CD14-positive monocyte (primary cell): Measurements from ENCODE around the gene NCOA4. TPM values are rescaled to one million over a fixed set of nuclear protein-coding genes. Genes with fewer than 3 reads are reported as not detected.
A peak's percentile ranks its signal among the peaks of the same experiment; 100 is the strongest.
"Not testable (repeated sequence)": the region's sequence is repeated elsewhere in the genome, so short reads cannot be mapped to it uniquely, and the experiment has no call there.

Source experiments
- DNase-seq, 3 donors: peaks; one replicate each; pipeline ENCODE4 v3.0.0-alpha.2; 2011 to 2022
- H2AFZ ChIP-seq: 2 replicates; pipeline ENCODE4 v1.6.0; 2012; ENCODE audit warnings: mild to moderate bottlenecking, low read depth, low read length, inconsistent platforms; ENCODE audit not compliant: insufficient read depth, poor library complexity, severe bottlenecking
- H3K27ac ChIP-seq, 2 donors: 1 replicate in 1 of 2; 2 replicates in 1 of 2; pipeline ENCODE4 v1.5.1; 2012 to 2013; ENCODE audit warnings: low read length in 2 of 2, control low read depth in 1 of 2, inconsistent platforms in 1 of 2, low read depth in 1 of 2, mild to moderate bottlenecking in 1 of 2
- H3K27me3 ChIP-seq, 2 donors: one replicate each; pipeline versions ENCODE4 v1.6.0 to v1.6.1; 2011 to 2013; ENCODE audit warnings: low read length in 2 of 2; ENCODE audit not compliant: control insufficient read depth in 2 of 2, insufficient read depth in 2 of 2
- H3K36me3 ChIP-seq, 2 donors: replicated peaks in 1 of 2; 1 replicate in 1 of 2; 2 replicates in 1 of 2; pipeline versions ENCODE4 v1.5.1 to v1.6.1; 2012 to 2013; ENCODE audit warnings: low read length in 2 of 2, control low read depth in 1 of 2, inconsistent platforms in 1 of 2, mild to moderate bottlenecking in 1 of 2; ENCODE audit not compliant: insufficient read depth in 2 of 2, control insufficient read depth in 1 of 2
- H3K4me1 ChIP-seq, 2 donors: 1 replicate in 1 of 2; 2 replicates in 1 of 2; pipeline versions ENCODE4 v1.5.1 to v1.6.1; 2012 to 2013; ENCODE audit warnings: low read length in 2 of 2, control low read depth in 1 of 2, inconsistent platforms in 1 of 2, mild to moderate bottlenecking in 1 of 2, moderate library complexity in 1 of 2; ENCODE audit not compliant: insufficient read depth in 2 of 2, control insufficient read depth in 1 of 2
- H3K4me2 ChIP-seq: replicated peaks from 2 replicates; pipeline ENCODE3; 2012; ENCODE audit warnings: low read length, moderate library complexity, mild to moderate bottlenecking; ENCODE audit not compliant: poor library complexity, severe bottlenecking; ENCODE audit errors: extremely low read depth
- H3K4me3 ChIP-seq, 3 experiments: fragments of 200-600 bp in 1 of 3; sonication (generic) in 1 of 3; replicated peaks in 1 of 3; 1 replicate in 2 of 3; 2 replicates in 1 of 3; pipeline ENCODE4 v1.5.1; 2011 to 2013; ENCODE audit warnings: low read length in 3 of 3, mild to moderate bottlenecking in 3 of 3, control low read depth in 2 of 3, low read depth in 2 of 3, inconsistent platforms in 1 of 3, moderate library complexity in 1 of 3
- H3K79me2 ChIP-seq: 2 replicates; pipeline ENCODE4 v1.6.0; 2012; ENCODE audit warnings: mild to moderate bottlenecking, control low read depth, inconsistent platforms, low read length, moderate library complexity; ENCODE audit not compliant: insufficient read depth
- H3K9ac ChIP-seq: 2 replicates; pipeline ENCODE4 v1.6.0; 2017; ENCODE audit warnings: low read length, mild to moderate bottlenecking; ENCODE audit not compliant: insufficient read depth, poor library complexity, severe bottlenecking
- H3K9me3 ChIP-seq, 2 donors: replicated peaks in 1 of 2; 1 replicate in 1 of 2; 2 replicates in 1 of 2; pipeline versions ENCODE4 v1.5.1 to v1.6.1; 2012 to 2013; ENCODE audit warnings: low read length in 2 of 2, control low read depth in 1 of 2; ENCODE audit not compliant: control insufficient read depth in 1 of 2, insufficient read depth in 1 of 2
- H4K20me1 ChIP-seq: 2 replicates; pipeline ENCODE4 v1.6.0; 2012; ENCODE audit warnings: mild to moderate bottlenecking, low read length, control low read depth, moderate library complexity; ENCODE audit not compliant: insufficient read depth
- H3K27ac Mint-ChIP-seq, 7 donors: one replicate each; pipeline ENCODE4 v1.8.0; 2020; ENCODE audit warnings: mild to moderate bottlenecking in 7 of 7, mixed read lengths in 7 of 7, moderate library complexity in 6 of 7, inconsistent platforms in 2 of 7
- H3K27me3 Mint-ChIP-seq, 3 donors: one replicate each; pipeline ENCODE4 v1.8.0; 2021 to 2022; ENCODE audit warnings: low read depth in 3 of 3, mild to moderate bottlenecking in 3 of 3, mixed read lengths in 3 of 3, moderate library complexity in 3 of 3, inconsistent platforms in 1 of 3
- H3K36me3 Mint-ChIP-seq, 2 donors: one replicate each; pipeline ENCODE4 v1.8.0; 2020; ENCODE audit warnings: mixed read lengths in 2 of 2, inconsistent platforms in 1 of 2, mild to moderate bottlenecking in 1 of 2
- H3K4me1 Mint-ChIP-seq: one replicate; pipeline ENCODE4 v1.8.0; 2020; ENCODE audit warnings: mild to moderate bottlenecking, mixed read lengths
- H3K4me3 Mint-ChIP-seq, 2 donors: one replicate each; pipeline ENCODE4 v1.8.0; 2020; ENCODE audit warnings: mild to moderate bottlenecking in 2 of 2, mixed read lengths in 2 of 2, moderate library complexity in 1 of 2
- H3K9me3 Mint-ChIP-seq, 7 donors: one replicate each; pipeline ENCODE4 v1.8.0; 2020 to 2022; ENCODE audit warnings: mixed read lengths in 7 of 7, mild to moderate bottlenecking in 6 of 7, moderate library complexity in 6 of 7, inconsistent platforms in 2 of 7
- WGBS: methylation state at CpG from one replicate; pipeline ENCODE4 v1.1.5; 2013; ENCODE audit warnings: missing lambda C conversion rate; ENCODE audit not compliant: insufficient coverage; 5-methylcytosine and 5-hydroxymethylcytosine counted together
- intact Hi-C, 2 donors: fragments of 100-400 bp; cut with micrococcal nuclease; formaldehyde crosslinking; loops; one replicate each; pipeline versions ENCODE4 v1.15.0 to v1.15.1; 2023
- polyA plus RNA-seq, 3 donors: library from polyadenylated mRNA; depleted of rRNA in 1 of 3; unstranded in 2 of 3; stranded (reverse) in 1 of 3; fragments of 300-500 nt in 2 of 3; fragments of >200 nt in 1 of 3; fragmentation: Illumina TruSeq in 2 of 3; gene quantifications; 1 replicate in 2 of 3; 2 replicates in 1 of 3; pipeline ENCODE4 v1.2.3, GENCODE V29; 2012 to 2021

The NCOA4 gene
- polyA plus RNA-seq, 3 donors = 161 to 853 (median 784) TPM

- not testable (repeated sequence) for H4K20me1 ChIP-seq, H3K27ac ChIP-seq, H3K4me2 ChIP-seq, H3K27me3 Mint-ChIP-seq, H3K9me3 Mint-ChIP-seq, H2AFZ ChIP-seq, H3K9ac ChIP-seq, H3K4me3 ChIP-seq, H3K4me3 Mint-ChIP-seq, DNase-seq, H3K27me3 ChIP-seq, H3K9me3 ChIP-seq
- peaks cover 2 to 15% of the 10 kb centered on the region in 2 donors for H3K36me3 ChIP-seq
- Mint-ChIP-seq H3K4me1 (peaks cover 32% of the 10 kb centered on the region), H3K36me3 (peaks cover 15% of the 10 kb centered on the region in 2 donors), H3K27ac (peak overlapping the region in 1 of 7 donors; percentile 3)
- WGBS = 0% methylated on average over 1 of the region's 3 CpGs
- H3K4me1 ChIP-seq = peaks cover 18 to 23% of the 10 kb centered on the region in 2 donors
- intact Hi-C loops = loop anchor here in 1 of 2 donors (5.0 kb wide), 1 partner anchor 58 kb away; the partner anchor contains the start of gene NCOA4
- peaks cover 59% of the 10 kb centered on the region for H3K79me2 ChIP-seq
These were observed 56.4 kb downstream of the NCOA4 start for GRCh38 chr10:45974041-45974440.

GRCh38 chr10:45972813-45973169 lies 57.6 kb downstream of the NCOA4 start:
- peaks cover 18 to 23% of the 10 kb centered on the region in 2 donors for H3K4me1 ChIP-seq
- not testable (repeated sequence) for H3K9me3 ChIP-seq, H3K27me3 ChIP-seq, H3K9me3 Mint-ChIP-seq, H3K27me3 Mint-ChIP-seq, H4K20me1 ChIP-seq, DNase-seq
- H3K4me3 ChIP-seq = peak overlapping the region; percentile 58 to 82 (median 82)
- H3K36me3 ChIP-seq = peaks cover 0 to 13% of the 10 kb centered on the region in 2 donors
- peaks cover 56% of the 10 kb centered on the region for H3K79me2 ChIP-seq
- Mint-ChIP-seq H3K4me1 (peaks cover 32% of the 10 kb centered on the region), H3K27ac (peak overlapping the region; percentile 90 to 97 (median 94)), H3K36me3 (peaks cover 11% of the 10 kb centered on the region in 2 donors), H3K4me3 (peak overlapping the region; percentile 98 to 99)
- peak overlapping the region; percentile 67 for H3K4me2 ChIP-seq
- peak overlapping the region; percentile 41 to 77 for H3K27ac ChIP-seq
- peak overlapping the region; percentile 76 for H2AFZ ChIP-seq
- peak overlapping the region; percentile 69 for H3K9ac ChIP-seq
- intact Hi-C loops = loop anchor here in 1 of 2 donors (5.0 kb wide), 1 partner anchor 60 kb away; the partner anchor contains the start of gene NCOA4
- WGBS = 0% methylated on average over 5 of the region's 10 CpGs

GRCh38 chr10:45972106-45972812 lies 58.2 kb downstream of the NCOA4 start, which contains the start of gene TIMM23:
Gene TIMM23 (plus strand): TSS chr10:45972489. CDS start chr10:45972625, 136 bp downstream.
- peak within 1 kb of the TSS; percentile 67 for H3K4me2 ChIP-seq
- H3K79me2 ChIP-seq = peaks cover 52% of the 10 kb centered on the region
- H3K27me3 Mint-ChIP-seq, H3K9me3 ChIP-seq, H3K36me3 ChIP-seq, H3K9me3 Mint-ChIP-seq, H4K20me1 ChIP-seq, H3K27me3 ChIP-seq: not testable (repeated sequence)
- Mint-ChIP-seq H3K27ac (peak within 1 kb of the TSS; percentile 90 to 97 (median 94)), H3K4me3 (peak within 1 kb of the TSS; percentile 98 to 99), H3K4me1 (peaks cover 32% of the 10 kb centered on the region), H3K36me3 (peaks cover 9 to 11% of the 10 kb centered on the region in 2 donors)
- H3K4me1 ChIP-seq = peaks cover 18 to 23% of the 10 kb centered on the region in 2 donors
- H3K9ac ChIP-seq = peak within 1 kb of the TSS; percentile 69
- intact Hi-C loops = loop anchor here in 1 of 2 donors (5.0 kb wide), 1 partner anchor 60 kb away; the partner anchor contains the start of gene NCOA4
- peak; percentile 76 to 81 (median 80) for DNase-seq
- H3K27ac ChIP-seq = peak within 1 kb of the TSS; percentile 41 to 77
- WGBS = 0% methylated on average over 57 of the region's 60 CpGs
- H3K4me3 ChIP-seq = peak within 1 kb of the TSS; percentile 58 to 82 (median 82)
- H2AFZ ChIP-seq = peak within 1 kb of the TSS; percentile 76

- DNase-seq = peak in 2 of 3 donors; percentile 0 to 11
- WGBS = 0% methylated on average over 2 of the region's 25 CpGs
- intact Hi-C loops = loop anchor here in 1 of 2 donors (5.0 kb wide), 1 partner anchor 61 kb away; the partner anchor contains the start of gene NCOA4
- Mint-ChIP-seq H3K4me3 (peak overlapping the region; percentile 98 to 99), H3K4me1 (peaks cover 33% of the 10 kb centered on the region), H3K27ac (peak overlapping the region in 6 of 7 donors; percentile 45 to 97 (median 84))
- H3K4me2 ChIP-seq = peak overlapping the region; percentile 67
- not testable (repeated sequence) for H3K36me3 ChIP-seq, H3K27me3 ChIP-seq, H3K36me3 Mint-ChIP-seq, H3K27me3 Mint-ChIP-seq, H3K9me3 ChIP-seq, H3K9me3 Mint-ChIP-seq, H4K20me1 ChIP-seq
- H3K27ac ChIP-seq = peak overlapping the region; percentile 41 to 77
- H2AFZ ChIP-seq = peak overlapping the region; percentile 76
- peaks cover 18 to 23% of the 10 kb centered on the region in 2 donors for H3K4me1 ChIP-seq
- peak overlapping the region; percentile 69 for H3K9ac ChIP-seq
- peak overlapping the region; percentile 58 to 82 (median 82) for H3K4me3 ChIP-seq
- H3K79me2 ChIP-seq = peaks cover 55% of the 10 kb centered on the region
These were observed 58.7 kb downstream of the NCOA4 start for GRCh38 chr10:45971742-45972105.
